HG03432 (cell line): ENCODE data around the gene TCN2.
"Not testable (repeated sequence)": the region's sequence is repeated elsewhere in the genome, so short reads cannot be mapped to it uniquely, and the experiment has no call there.

Source experiments
- ATAC-seq: cut with Tn5 transposase; IDR thresholded peaks from one replicate; pipeline ENCODE4 v1.9.1; 2021; ENCODE audit warnings: mild to moderate bottlenecking, moderate library complexity; ENCODE audit not compliant: unreplicated experiment

Gene TCN2

GRCh38 chr22:30609260-30610185 is 2.5 kb downstream of the TCN2 start:
- peak; percentile 46 for ATAC-seq

DNA sequence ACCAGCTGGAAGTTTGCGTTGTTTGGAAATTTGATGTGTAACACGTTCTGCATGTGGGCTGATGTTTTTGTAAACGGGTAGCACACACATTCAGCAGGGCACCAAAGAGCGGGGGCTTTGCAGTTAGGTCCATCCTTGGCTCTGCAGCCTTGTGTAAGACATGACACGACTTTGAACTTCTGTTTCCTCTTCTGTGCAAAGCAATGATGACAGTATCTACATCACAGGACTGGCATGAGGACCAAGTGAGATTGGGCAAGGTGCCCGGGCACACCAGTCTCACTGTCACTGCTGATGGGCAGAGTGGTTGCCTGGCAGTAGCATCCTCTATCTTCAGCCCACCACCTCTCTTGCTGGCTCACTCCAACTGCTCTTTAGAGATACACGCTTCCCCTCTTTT is 3.3 kb downstream of the TCN2 start:
- no peak for ATAC-seq

GRCh38 chr22:30611197-30611596 is 4.2 kb downstream of the TCN2 start:
- no peak for ATAC-seq

DNA sequence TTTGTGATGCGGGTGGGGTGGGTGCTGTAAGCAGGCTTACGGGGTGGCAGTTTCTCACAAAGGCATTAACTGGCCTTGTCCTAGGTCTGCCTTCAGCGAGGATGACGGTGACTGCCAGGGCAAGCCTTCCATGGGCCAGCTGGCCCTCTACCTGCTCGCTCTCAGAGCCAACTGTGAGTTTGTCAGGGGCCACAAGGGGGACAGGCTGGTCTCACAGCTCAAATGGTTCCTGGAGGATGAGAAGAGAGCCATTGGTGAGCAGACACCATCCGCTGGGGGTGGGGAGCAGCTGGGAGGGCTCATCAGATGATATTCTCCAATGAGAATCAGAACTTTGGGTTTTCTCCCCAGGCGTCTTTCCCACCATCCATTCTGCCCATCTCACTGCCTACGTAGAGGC is 5.8 kb downstream of the TCN2 start:
- no peak for ATAC-seq

DNA sequence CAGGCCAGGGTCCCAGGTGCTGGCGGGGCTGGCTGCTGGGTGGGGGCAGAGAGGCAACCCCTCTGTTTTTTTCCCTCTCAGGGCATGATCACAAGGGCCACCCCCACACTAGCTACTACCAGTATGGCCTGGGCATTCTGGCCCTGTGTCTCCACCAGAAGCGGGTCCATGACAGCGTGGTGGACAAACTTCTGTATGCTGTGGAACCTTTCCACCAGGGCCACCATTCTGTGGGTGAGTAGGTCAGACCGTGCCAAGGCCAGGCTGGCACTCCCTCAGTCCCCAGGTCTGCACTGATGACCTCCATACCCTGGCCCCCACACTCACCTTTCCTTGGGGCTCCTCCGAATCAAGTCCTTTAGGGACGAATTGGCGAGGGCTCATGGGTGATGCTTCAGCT is 7.3 kb downstream of the TCN2 start:
- no peak for ATAC-seq

DNA sequence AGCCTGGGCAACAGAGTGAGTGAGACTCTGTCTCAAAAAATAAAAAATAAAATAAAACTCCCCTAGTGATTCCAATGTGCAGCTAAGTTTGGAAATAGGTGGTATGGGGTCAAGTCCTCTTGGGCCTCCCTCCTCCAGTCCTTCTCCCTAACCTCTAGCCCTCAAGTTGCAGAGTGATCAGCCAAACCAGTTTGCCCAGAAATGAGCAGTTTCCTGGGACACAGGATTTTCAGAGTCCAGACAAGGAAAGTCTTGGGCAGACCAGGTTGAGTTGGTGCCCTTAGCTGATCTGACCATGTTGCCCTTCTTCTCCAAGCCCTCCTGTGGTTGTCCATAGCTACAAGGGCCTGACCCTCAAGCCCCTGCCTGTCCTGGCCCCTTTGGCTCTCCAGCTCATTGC is 7.9 kb downstream of the TCN2 start:
- ATAC-seq = no peak

DNA sequence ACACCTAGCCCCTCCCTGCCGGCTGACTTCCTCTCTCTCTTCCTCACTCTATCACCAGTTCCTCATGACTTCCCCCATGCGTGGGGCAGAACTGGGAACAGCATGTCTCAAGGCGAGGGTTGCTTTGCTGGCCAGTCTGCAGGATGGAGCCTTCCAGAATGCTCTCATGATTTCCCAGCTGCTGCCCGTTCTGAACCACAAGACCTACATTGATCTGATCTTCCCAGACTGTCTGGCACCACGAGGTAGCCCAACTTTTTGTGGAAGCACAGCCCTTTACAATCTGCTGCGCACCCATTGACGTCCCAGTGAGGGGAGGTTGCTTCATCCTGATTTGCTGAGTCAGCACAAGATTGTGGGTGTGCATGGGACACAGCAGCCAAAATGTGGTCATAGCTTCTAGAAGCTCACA is 8.6 kb downstream of the TCN2 start:
- no peak for ATAC-seq

GRCh38 chr22:30617819-30618218 is 10.8 kb downstream of the TCN2 start:
- ATAC-seq = no peak

DNA sequence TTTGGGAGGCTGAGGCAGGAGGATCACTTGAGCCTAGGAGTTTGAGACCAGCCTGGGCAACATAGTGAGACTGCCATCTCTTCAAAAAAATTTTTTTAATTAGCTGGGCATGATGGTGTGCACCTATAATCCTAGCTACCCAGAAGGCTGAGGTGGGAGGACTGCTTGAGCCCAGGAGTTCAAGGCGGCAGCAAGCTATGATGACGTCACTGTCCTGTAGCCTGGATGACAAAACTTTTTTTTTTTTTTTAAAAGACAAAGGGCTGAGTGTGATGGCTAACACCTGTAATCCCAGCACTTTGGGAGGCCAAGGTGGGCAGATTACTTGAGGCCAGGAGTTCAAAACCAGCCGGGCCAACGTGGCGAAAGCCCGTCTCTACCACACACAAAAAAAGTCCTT is 12.9 kb downstream of the TCN2 start:
- not testable (repeated sequence) for ATAC-seq

DNA sequence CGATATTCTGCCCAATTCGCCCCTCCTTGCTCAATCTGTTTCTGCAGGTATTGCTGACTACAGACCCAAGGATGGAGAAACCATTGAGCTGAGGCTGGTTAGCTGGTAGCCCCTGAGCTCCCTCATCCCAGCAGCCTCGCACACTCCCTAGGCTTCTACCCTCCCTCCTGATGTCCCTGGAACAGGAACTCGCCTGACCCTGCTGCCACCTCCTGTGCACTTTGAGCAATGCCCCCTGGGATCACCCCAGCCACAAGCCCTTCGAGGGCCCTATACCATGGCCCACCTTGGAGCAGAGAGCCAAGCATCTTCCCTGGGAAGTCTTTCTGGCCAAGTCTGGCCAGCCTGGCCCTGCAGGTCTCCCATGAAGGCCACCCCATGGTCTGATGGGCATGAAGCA is 19.4 kb downstream of the TCN2 start:
- ATAC-seq = no peak

- ATAC-seq = no peak
Observed at GRCh38 chr22:30627471-30627870, 20.5 kb downstream of the TCN2 start.

DNA sequence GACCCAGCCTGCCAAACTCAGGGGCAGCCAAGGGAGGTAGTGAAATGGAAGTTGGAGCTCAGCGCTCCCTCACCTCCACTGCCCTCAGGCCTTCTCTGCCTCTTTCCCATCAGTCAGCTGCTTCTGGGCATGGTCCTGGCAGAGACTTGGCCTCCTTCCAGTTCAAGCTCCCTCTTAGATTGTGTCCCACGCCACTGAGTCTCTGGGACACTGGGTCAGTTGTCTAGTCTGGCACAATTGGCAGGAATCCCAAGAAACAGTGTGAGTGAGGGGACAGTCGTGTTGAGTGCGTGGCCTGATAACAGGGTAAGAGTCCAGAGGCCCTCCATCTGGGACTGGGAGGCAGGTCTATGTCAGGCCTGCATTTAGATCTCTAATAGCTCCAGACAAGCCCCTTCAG is 21.5 kb downstream of the TCN2 start:
- no peak for ATAC-seq

DNA sequence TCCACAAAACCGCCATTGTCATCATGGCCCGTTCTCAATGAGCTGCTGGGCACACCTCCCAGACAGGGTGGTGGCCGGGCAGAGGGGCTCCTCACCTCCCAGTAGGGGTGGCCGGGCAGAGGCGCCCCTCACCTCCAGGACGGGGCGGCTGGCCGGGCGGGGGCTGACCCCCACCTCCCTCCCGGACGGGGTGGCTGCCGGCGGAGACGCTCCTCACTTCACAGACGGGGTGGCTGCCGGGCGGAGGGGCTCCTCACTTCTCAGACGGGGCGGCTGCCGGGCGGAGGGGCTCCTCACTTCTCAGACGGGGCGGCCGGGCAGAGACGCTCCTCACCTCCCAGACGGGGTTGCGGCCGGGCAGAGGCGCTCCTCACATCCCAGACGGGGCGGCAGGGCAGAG is 24.5 kb downstream of the TCN2 start:
- not testable (repeated sequence) for ATAC-seq

DNA sequence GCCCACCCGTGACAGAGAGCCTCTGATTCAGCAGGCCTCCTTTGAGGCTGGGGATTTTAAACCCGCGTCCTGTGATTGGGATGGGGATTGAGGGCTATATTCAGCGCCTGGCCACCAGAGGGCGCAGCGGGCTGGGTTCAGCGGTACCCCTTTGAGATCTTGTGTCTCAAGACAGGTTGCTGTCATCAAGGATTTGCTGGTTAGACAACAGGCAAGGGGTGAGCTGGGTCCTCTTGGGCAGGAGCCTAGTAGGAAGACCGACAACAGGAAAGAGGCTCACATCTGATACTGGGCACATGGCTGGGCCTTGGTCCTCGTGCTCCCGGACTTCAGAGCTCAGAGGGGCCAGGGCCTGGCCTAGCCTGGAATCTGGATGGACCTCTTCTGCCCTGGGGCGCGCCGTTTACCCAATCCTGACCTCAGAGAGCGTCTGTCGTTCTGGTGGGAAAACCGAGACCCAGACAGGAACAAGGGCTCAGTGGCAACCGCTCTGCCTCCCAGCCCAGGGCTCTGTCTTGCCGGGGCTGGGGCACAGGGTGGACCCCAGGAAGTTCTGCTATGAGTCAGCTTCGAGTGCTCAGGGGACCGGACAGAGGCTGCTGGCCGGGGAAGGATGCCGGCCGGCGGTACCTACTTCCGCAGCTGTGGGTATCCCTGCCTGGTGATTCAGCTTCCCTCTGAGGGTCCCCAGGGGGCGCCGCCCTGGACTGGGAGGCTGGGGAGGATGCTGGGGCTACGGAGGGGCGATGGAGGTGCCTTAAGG is 27.7 kb downstream of the TCN2 start:
- peak; percentile 60 for ATAC-seq

DNA sequence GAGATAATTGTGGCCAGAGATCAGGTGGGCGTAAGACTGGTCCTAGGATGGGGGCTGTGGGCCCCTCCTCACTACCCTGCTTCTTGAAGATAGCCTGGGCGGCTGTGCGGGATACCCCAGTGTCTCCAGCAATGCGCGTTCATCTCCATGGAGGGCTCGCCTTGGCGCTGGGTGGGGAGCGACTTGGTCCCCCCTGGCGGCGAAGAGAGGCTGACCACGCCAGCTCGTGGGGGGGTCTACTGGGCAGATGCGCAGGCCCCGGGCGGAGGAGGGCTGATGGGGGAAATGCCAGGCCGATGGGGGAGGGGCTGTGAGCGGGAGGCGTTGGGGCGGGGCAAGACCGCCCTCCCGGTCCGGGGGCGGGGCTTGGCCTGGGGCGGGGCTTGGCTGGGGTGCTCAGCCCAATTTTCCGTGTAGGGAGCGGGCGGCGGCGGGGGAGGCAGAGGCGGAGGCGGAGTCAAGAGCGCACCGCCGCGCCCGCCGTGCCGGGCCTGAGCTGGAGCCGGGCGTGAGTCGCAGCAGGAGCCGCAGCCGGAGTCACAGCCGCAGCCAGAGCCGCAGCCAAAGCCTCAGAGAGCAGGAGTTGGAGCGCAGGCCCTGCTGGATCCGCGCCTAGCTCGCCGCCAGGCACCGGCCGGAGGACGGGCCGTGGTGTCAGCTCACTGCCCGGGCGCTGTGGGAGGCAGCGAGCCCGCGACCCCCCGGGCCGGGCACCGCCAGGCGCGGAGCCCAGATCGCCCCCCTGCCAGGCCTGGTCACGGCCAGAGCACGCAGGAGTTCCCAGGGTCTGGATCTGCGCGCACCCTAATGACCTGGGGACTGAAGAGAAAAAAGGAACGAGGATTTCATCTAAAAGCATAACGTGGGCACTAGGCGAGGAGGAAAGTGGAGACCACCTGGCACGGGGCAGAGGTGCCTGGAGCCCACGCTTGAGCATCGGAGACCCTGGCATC is 28.6 kb downstream of the TCN2 start, which contains the start of gene SLC35E4:
SLC35E4 (plus strand) TSS at position 509 of the 953 bp plus-strand sequence. CDS start 670 bp downstream, outside the sequence.
- ATAC-seq = peak; percentile 66

DNA sequence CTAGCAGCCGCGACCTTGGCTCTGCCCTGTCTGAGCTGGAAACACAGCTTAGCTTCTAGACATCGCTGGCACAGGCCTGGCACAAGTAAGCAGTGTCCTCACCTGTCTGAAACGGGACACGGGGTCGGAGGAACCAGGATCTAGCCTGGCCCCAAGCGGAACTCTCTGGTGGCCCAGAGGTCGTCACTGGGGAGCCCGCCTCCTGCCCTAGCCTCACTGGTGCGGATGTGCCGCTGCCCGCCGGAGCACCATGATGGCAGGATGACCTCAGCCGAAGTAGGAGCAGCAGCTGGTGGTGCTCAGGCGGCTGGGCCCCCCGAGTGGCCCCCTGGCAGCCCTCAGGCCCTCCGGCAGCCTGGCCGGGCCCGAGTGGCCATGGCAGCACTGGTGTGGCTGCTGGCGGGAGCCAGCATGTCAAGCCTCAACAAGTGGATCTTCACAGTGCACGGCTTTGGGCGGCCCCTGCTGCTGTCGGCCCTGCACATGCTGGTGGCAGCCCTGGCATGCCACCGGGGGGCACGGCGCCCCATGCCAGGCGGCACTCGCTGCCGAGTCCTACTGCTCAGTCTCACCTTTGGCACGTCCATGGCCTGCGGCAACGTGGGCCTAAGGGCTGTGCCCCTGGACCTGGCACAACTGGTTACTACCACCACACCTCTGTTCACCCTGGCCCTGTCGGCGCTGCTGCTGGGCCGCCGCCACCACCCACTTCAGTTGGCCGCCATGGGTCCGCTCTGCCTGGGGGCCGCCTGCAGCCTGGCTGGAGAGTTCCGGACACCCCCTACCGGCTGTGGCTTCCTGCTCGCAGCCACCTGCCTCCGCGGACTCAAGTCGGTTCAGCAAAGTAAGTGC is 29.5 kb downstream of the TCN2 start:
- ATAC-seq = no peak

DNA sequence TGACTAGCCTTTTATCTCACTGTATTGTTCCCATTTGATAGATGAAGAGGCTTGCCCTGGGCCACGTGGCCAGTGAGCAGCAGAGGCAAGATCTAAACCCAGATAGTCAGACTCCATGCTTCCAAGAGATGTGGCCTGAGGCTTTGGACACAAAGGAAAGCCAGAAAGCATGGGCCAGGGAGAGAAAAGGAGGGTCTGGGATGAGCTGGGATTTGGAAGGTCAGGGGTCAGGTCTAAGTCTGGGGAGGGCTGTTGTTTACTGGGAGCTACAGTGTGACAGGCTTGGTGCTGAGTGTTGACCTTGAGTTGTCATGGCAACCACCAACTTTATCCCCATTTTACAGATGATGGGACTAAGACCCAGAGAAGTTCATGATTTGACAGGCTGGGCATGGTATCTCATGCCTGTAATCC is 30.7 kb downstream of the TCN2 start:
- ATAC-seq = no peak

GRCh38 chr22:30640361-30640760 is 33.4 kb downstream of the TCN2 start:
- no peak for ATAC-seq

- no peak for ATAC-seq
Observed at GRCh38 chr22:30640839-30641430, 34.0 kb downstream of the TCN2 start.
